Astrocyte (in vitro differentiated cells and primary cell): ENCODE measurements around the gene CFAP141.

Experiments used
- EZH2 ChIP-seq: IDR thresholded peaks from 2 replicates; pipeline ENCODE4 v1.6.1; 2012; ENCODE audit warnings: mild to moderate bottlenecking, low read length, inconsistent platforms; ENCODE audit not compliant: insufficient read depth
- TF ChIP-seq, protein P1 (sequence below): IDR thresholded peaks from 2 replicates; pipeline ENCODE4 v1.5.1; 2011; ENCODE audit warnings: low read depth, mild to moderate bottlenecking, inconsistent platforms, low read length, moderate library complexity; ENCODE audit not compliant: insufficient read depth

- TF ChIP-seq, protein P1, sequence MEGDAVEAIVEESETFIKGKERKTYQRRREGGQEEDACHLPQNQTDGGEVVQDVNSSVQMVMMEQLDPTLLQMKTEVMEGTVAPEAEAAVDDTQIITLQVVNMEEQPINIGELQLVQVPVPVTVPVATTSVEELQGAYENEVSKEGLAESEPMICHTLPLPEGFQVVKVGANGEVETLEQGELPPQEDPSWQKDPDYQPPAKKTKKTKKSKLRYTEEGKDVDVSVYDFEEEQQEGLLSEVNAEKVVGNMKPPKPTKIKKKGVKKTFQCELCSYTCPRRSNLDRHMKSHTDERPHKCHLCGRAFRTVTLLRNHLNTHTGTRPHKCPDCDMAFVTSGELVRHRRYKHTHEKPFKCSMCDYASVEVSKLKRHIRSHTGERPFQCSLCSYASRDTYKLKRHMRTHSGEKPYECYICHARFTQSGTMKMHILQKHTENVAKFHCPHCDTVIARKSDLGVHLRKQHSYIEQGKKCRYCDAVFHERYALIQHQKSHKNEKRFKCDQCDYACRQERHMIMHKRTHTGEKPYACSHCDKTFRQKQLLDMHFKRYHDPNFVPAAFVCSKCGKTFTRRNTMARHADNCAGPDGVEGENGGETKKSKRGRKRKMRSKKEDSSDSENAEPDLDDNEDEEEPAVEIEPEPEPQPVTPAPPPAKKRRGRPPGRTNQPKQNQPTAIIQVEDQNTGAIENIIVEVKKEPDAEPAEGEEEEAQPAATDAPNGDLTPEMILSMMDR: no peak
- TF ChIP-seq EZH2: no peak
Observed at GRCh38 chr1:154222918-154223317, 16.8 kb upstream of the CFAP141 start.
